GM18511 (cell line): Measurements from ENCODE around the gene RPL32.
"Not testable (repeated sequence)": the region's sequence is repeated elsewhere in the genome, so short reads cannot be mapped to it uniquely, and the experiment has no call there.

ENCODE experiments used
- ATAC-seq: cut with Tn5 transposase; IDR thresholded peaks from one replicate; pipeline ENCODE4 v1.9.1; 2021; ENCODE audit warnings: mild to moderate bottlenecking, moderate library complexity; ENCODE audit not compliant: unreplicated experiment

Gene RPL32

DNA sequence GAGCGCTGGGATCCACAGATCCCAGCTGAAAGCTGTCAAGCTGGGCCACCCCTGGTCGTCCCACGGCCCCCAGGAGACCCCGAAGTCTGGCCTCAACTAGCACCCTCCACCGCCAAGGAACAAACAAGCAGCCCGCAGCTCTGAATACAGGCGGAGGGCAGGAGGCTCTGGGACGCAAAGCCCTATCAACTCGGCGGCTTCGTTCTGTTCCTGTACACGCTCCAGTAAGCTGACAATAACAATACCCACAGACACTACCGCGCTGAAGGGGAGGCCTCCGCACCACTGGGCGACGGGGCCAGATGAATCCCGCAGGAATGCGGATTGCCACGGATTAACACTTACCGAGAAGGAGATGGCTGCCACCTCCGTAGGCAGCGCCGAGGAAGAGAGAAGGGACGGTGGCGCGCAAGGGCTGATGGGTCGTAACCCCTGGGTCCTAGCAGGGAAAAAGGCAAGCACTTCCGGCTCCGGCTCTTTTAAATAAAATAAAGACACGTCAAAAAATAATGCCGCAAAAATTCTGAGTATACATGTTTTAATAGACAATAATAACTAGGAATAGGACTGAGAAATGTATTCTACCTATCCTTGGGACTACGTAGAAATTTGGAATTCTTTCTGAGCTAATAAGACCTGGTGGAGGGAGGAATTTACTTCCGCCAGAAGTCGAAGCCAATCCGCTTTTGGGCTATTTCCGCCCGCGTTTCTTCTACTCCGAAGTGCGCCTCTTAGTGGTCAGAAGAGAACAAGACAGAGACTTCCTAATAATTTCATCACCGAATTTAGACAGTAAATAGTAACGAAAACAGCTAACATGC lies at the start of gene RPL32:
TSS of gene RPL32 (minus strand) at position 417 of the 821 bp plus-strand sequence. CDS start 1,328 bp downstream, outside the sequence.
- ATAC-seq = peak; percentile 89

GRCh38 chr3:12890610-12891390 lies 49.4 kb upstream of the RPL32 start:
- no peak for ATAC-seq

GRCh38 chr3:12886736-12887135 lies 45.4 kb upstream of the RPL32 start:
- no peak for ATAC-seq

GRCh38 chr3:12886106-12886679 lies 44.8 kb upstream of the RPL32 start:
- ATAC-seq = peak; percentile 76

DNA sequence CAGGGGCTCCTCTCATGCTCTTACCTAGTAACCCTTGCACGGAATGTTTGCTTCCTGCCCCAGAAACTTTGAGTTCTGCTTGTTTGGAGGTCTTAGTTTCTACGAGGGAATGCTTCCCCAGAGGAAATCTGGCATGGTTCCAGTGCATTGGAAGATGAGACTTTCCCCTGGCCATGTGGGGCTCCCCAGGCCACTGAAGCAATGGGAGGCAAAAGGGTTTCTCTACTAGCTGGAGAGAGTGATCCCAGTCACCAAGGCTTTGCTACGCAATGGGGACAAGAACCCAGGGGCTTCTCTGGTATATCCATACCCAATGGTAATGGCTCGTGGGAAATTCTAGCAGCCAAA lies 44.2 kb upstream of the RPL32 start:
- ATAC-seq = no peak

GRCh38 chr3:12884790-12885582 lies 43.6 kb upstream of the RPL32 start:
- no peak for ATAC-seq

- ATAC-seq = no peak
Measured at GRCh38 chr3:12884186-12884680, 42.9 kb upstream of the RPL32 start.

- ATAC-seq = no peak
Measured at GRCh38 chr3:12882336-12883310, 41.3 kb upstream of the RPL32 start.

GRCh38 chr3:12881858-12882257 lies 40.5 kb upstream of the RPL32 start:
- ATAC-seq = not testable (repeated sequence)

- no peak for ATAC-seq
Measured at GRCh38 chr3:12879191-12879815, 37.9 kb upstream of the RPL32 start.

DNA sequence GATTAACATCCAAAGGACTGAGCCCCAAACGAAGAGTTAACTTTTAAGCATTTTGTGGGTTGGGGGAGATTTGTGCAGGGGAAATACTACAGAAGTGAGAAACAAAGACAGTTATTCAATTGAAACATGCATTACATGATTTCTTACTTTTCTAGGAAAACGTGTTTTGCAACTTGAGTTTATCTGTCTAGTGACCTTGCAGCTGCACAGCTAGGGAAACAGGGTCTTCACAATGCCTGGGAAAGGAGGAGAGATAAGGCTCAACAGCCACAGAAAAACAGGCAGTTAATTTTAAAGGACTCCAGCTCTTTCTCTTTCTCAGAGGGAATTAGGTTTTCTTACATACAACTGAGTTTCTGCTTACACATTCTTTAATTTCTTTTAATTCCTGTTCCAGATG lies 37.4 kb upstream of the RPL32 start:
- ATAC-seq = not testable (repeated sequence)

DNA sequence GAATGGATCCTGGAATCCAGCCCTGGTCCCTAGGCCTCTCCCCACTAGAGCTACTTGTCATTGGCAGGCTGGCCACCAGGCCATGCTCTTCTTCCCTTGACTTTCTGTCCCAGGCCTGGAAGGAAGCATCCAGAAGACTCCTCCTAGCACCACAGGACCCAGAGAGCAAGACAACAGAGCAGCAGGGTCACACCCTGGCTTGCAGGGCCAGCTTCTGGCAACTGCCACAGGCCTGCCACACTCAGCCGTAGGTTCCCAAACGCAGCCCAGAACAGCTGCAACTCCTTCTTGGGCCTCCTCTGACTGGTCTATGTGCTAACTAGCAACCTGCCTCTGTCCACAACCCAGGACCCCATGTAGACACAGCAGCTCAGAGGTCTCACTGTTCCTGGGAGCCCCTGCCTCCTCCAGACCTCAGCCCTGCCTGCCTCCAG lies 36.8 kb upstream of the RPL32 start:
- ATAC-seq = no peak

DNA sequence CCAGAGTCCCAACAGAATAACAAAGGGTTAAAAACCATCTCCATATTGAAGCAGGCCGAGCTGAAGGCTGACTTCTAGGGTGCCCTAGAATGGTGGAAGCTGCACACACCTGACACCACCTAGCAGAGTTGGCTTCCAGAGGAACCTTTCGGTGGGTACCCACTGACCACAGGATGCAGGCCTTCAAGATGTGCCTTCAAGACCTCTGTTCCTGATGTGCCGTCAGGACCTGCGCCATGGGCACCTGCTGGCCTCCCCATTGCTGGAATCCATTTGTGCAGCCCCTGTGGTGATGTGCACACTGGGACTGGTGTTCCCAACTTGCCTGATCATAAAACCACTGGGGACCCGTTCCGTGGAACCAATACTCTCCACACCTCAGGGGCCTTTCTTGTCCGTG lies 35.7 kb upstream of the RPL32 start:
- no peak for ATAC-seq

GRCh38 chr3:12875857-12876836 lies 34.8 kb upstream of the RPL32 start:
- ATAC-seq = peak; percentile 54

DNA sequence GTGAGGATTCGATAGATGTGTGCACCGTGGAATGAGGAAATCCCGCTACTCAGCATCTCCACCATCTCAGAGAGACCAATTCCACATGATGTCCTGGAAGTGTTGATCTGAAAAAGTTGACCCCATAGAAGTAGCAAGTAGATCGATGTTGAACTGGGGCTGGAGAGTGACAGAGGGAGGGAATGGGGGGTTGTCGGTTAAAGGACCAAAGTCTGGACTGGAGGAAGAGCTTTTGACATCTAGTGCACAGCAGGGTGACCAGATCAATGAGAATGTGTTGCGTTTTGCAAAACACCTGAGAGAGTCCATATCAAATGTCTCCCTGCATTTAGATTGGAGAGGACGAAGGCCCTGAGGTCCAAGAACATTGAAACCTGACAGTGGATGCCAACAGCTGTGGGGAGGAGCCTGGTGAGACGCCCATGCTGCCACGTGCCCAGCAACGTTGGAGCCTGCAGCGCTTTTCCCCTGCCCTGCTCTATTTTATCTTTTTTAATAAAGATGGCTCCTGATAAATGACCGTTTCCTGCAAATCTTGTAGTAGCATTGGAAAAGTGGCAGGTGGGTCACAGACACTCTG lies 30.1 kb upstream of the RPL32 start:
- no peak for ATAC-seq

DNA sequence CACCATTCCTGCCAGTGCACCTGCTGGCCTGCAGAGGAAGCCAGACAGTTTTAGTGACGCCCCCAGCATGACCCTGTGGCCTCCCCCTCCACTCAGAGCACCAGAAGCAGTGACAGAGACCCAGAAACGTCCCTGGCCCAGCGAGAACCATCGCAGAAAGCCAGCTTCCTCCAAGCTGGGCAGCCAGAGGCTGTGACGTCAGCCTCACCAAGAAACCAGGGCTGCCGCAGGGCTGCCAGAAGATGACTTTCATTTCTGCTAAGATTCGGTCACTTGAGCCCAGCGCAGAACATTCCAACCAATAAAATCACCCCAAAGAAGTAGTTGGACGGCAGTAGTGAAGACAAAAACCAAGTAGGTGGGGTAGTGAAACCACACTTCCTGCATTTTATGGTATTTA lies 29.6 kb upstream of the RPL32 start:
- no peak for ATAC-seq

DNA sequence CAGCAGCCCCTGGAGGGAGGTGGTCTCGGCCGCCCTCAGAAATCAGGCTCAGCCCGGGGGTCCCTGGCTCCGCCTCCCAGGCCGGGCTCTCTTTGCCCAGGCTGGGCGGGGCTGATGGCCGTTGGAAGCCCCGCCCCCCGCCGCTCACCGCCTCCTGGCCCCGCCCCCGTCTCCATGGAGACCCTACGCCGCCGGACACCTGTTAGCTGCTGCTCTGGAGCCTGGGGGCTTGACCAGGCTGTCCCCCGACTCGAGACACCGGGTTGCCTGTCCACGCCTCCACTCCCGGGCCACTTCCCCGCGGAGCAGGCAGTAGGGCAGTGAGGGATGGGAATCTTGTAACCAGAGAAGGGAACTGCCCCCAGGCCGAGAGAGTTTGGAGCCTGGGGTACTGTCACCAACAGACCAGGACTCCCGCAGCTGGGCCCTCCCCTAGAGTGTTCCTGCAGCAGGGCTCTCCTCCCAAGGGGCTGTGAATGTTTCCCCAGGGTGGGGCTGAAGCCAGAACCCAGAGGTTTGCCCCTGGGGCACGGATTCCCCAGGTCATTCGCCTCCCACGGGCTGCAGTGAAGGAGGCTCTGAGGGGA lies 27.8 kb upstream of the RPL32 start:
- ATAC-seq = peak; percentile 58
